Activated naive CD8-positive, alpha-beta T cell treated with anti-CD3 and anti-CD28 coated beads, Interleukin-2, amount 50 U/mL, for 24 hours (primary cell): ENCODE results near the gene OLFML2B.

ENCODE experiments used
- ATAC-seq: fragments of 150-1000 bp; cut with Tn5 transposase; one replicate; pipeline ENCODE4 v1.10.0; 2021
- DNase-seq: peaks from one replicate; pipeline ENCODE4 v3.0.0; 2021
- H3K27ac Mint-ChIP-seq: one replicate; pipeline ENCODE4 v1.8.0; 2021; ENCODE audit warnings: mild to moderate bottlenecking, mixed read lengths
- H3K27me3 Mint-ChIP-seq: one replicate; pipeline ENCODE4 v1.8.0; 2021; ENCODE audit warnings: mixed read lengths
- H3K36me3 Mint-ChIP-seq: one replicate; pipeline ENCODE4 v1.8.0; 2021; ENCODE audit warnings: low read depth, mixed read lengths
- H3K4me1 Mint-ChIP-seq: one replicate; pipeline ENCODE4 v1.8.0; 2021; ENCODE audit warnings: mixed read lengths
- H3K4me3 Mint-ChIP-seq: one replicate; pipeline ENCODE4 v1.8.0; 2021; ENCODE audit warnings: mild to moderate bottlenecking, moderate library complexity, mixed read lengths
- H3K9me3 Mint-ChIP-seq: one replicate; pipeline ENCODE4 v1.8.0; 2021; ENCODE audit warnings: mixed read lengths

OLFML2B gene

GRCh38 chr1:161945306-161946060 is 78.2 kb downstream of the OLFML2B start:
- Mint-ChIP-seq H3K4me3 (no peak overlapping the region), H3K27ac (no peak overlapping the region), H3K27me3 (no peaks in the 10 kb centered on the region), H3K9me3 (no peaks in the 10 kb centered on the region), H3K4me1 (no peaks in the 10 kb centered on the region), H3K36me3 (peaks cover 33% of the 10 kb centered on the region)
- no peak for ATAC-seq
- DNase-seq, result no peak

GRCh38 chr1:161944381-161944780 is 79.3 kb downstream of the OLFML2B start:
- H3K27me3 Mint-ChIP-seq, result no peaks in the 10 kb centered on the region
- H3K4me1 Mint-ChIP-seq, result no peaks in the 10 kb centered on the region
- no peaks in the 10 kb centered on the region for H3K9me3 Mint-ChIP-seq
- ATAC-seq (no peak), DNase-seq (no peak)
- peaks cover 29% of the 10 kb centered on the region for H3K36me3 Mint-ChIP-seq
- no peak overlapping the region for H3K4me3 Mint-ChIP-seq
- H3K27ac Mint-ChIP-seq, result no peak overlapping the region

GRCh38 chr1:161943737-161944136 is 79.9 kb downstream of the OLFML2B start:
- H3K27me3 Mint-ChIP-seq, result no peaks in the 10 kb centered on the region
- H3K4me1 Mint-ChIP-seq, result no peaks in the 10 kb centered on the region
- DNase-seq (no peak), ATAC-seq (no peak)
- no peak overlapping the region for H3K27ac Mint-ChIP-seq
- H3K4me3 Mint-ChIP-seq, result no peak overlapping the region
- peaks cover 29% of the 10 kb centered on the region for H3K36me3 Mint-ChIP-seq
- no peaks in the 10 kb centered on the region for H3K9me3 Mint-ChIP-seq

- peaks cover under 1% of the 10 kb centered on the region for H3K4me1 Mint-ChIP-seq
- H3K27me3 Mint-ChIP-seq, result no peaks in the 10 kb centered on the region
- no peaks in the 10 kb centered on the region for H3K9me3 Mint-ChIP-seq
- H3K4me3 Mint-ChIP-seq, result no peak overlapping the region
- no peak overlapping the region for H3K27ac Mint-ChIP-seq
- DNase-seq, result no peak
- no peak for ATAC-seq
- peaks cover 24% of the 10 kb centered on the region for H3K36me3 Mint-ChIP-seq
Observed at GRCh38 chr1:161941726-161942436, 81.8 kb downstream of the OLFML2B start.

- Mint-ChIP-seq H3K4me3 (no peak overlapping the region), H3K27ac (no peak overlapping the region), H3K36me3 (peaks cover 27% of the 10 kb centered on the region), H3K27me3 (no peaks in the 10 kb centered on the region), H3K9me3 (no peaks in the 10 kb centered on the region), H3K4me1 (peaks cover 3% of the 10 kb centered on the region)
- DNase-seq (no peak), ATAC-seq (no peak)
Observed at GRCh38 chr1:161940866-161941591, 82.6 kb downstream of the OLFML2B start.

- Mint-ChIP-seq H3K27me3 (no peaks in the 10 kb centered on the region), H3K27ac (peak overlapping the region; percentile 4), H3K36me3 (peaks cover 14% of the 10 kb centered on the region), H3K4me1 (peaks cover 33% of the 10 kb centered on the region), H3K9me3 (no peaks in the 10 kb centered on the region), H3K4me3 (no peak overlapping the region)
- ATAC-seq, result no peak
- no peak for DNase-seq
Observed at GRCh38 chr1:161936786-161937185, 86.9 kb downstream of the OLFML2B start.

GRCh38 chr1:161935264-161935663 is 88.4 kb downstream of the OLFML2B start:
- Mint-ChIP-seq H3K9me3 (no peaks in the 10 kb centered on the region), H3K4me1 (peaks cover 33% of the 10 kb centered on the region), H3K27me3 (no peaks in the 10 kb centered on the region), H3K36me3 (peaks cover 14% of the 10 kb centered on the region), H3K4me3 (no peak overlapping the region), H3K27ac (no peak overlapping the region)
- no peak for DNase-seq
- no peak for ATAC-seq

GRCh38 chr1:161933592-161934588 is 89.8 kb downstream of the OLFML2B start:
- Mint-ChIP-seq H3K36me3 (peaks cover 14% of the 10 kb centered on the region), H3K4me1 (peaks cover 33% of the 10 kb centered on the region), H3K4me3 (peak overlapping the region; percentile 7), H3K27me3 (no peaks in the 10 kb centered on the region), H3K9me3 (no peaks in the 10 kb centered on the region), H3K27ac (peak overlapping the region; percentile 67)
- peak; percentile 73 for ATAC-seq
- DNase-seq, result no peak
